Osteoblast (primary cell): ENCODE data around the gene IRX5. TPM values are rescaled to one million over a fixed set of nuclear protein-coding genes. Genes with fewer than 3 reads are reported as not detected.
A peak's percentile ranks its signal among the peaks of the same experiment; 100 is the strongest.

Source experiments
- DNase-seq: peaks from one replicate; pipeline ENCODE4 v3.0.0; 2011; ENCODE audit warnings: low spot score, mixed read lengths; ENCODE audit not compliant: insufficient read length; ENCODE audit errors: missing footprints
- H2AFZ ChIP-seq: 2 replicates; pipeline ENCODE4 v1.6.0; 2011; ENCODE audit warnings: mild to moderate bottlenecking, low read length
- H3K27ac ChIP-seq: 2 replicates; pipeline ENCODE4 v1.5.1; 2011; ENCODE audit warnings: mild to moderate bottlenecking, low read depth, low read length, moderate library complexity
- H3K27me3 ChIP-seq: 2 replicates; pipeline ENCODE4 v1.6.0; 2012; ENCODE audit warnings: mild to moderate bottlenecking, control low read depth, inconsistent platforms, low read length, moderate library complexity; ENCODE audit not compliant: insufficient read depth
- H3K36me3 ChIP-seq: 2 replicates; pipeline ENCODE4 v1.5.1; 2011; ENCODE audit warnings: mild to moderate bottlenecking, low read length, control low read depth, moderate library complexity; ENCODE audit not compliant: insufficient read depth
- H3K4me1 ChIP-seq: 2 replicates; pipeline ENCODE4 v1.5.1; 2011; ENCODE audit warnings: mild to moderate bottlenecking, low read length, control low read depth, moderate library complexity; ENCODE audit not compliant: insufficient read depth
- H3K4me2 ChIP-seq: 2 replicates; pipeline ENCODE4 v1.6.0; 2011; ENCODE audit warnings: mild to moderate bottlenecking, low read length; ENCODE audit not compliant: insufficient read depth
- H3K4me3 ChIP-seq: fragments of 200-600 bp; sonication (generic); 3 replicates; pipeline ENCODE4 v1.5.1; 2012; ENCODE audit warnings: mild to moderate bottlenecking, low read length, inconsistent platforms; ENCODE audit not compliant: insufficient read depth
- H3K79me2 ChIP-seq: 2 replicates; pipeline ENCODE4 v1.6.0; 2012; ENCODE audit warnings: mild to moderate bottlenecking, low read length, control low read depth, inconsistent platforms; ENCODE audit not compliant: insufficient read depth
- H3K9me3 ChIP-seq: 2 replicates; pipeline ENCODE4 v1.5.1; 2011; ENCODE audit warnings: low read depth, low read length, control low read depth
- H4K20me1 ChIP-seq: 2 replicates; pipeline ENCODE4 v1.6.0; 2012; ENCODE audit warnings: mild to moderate bottlenecking, low read length, control low read depth; ENCODE audit not compliant: insufficient read depth
- total RNA-seq: library from RNA; depleted of rRNA; stranded (reverse); fragments of >200 nt; gene quantifications from 2 replicates; pipeline ENCODE4 v1.2.3, GENCODE V29; 2012
- TF ChIP-seq, protein P1 (sequence below): IDR thresholded peaks from 2 replicates; pipeline ENCODE4 v1.5.1; 2011; ENCODE audit warnings: mild to moderate bottlenecking, low read depth, low read length, moderate library complexity; ENCODE audit errors: extremely low read depth

The IRX5 gene
- total RNA-seq, 1 donor: 19.5 TPM

DNA sequence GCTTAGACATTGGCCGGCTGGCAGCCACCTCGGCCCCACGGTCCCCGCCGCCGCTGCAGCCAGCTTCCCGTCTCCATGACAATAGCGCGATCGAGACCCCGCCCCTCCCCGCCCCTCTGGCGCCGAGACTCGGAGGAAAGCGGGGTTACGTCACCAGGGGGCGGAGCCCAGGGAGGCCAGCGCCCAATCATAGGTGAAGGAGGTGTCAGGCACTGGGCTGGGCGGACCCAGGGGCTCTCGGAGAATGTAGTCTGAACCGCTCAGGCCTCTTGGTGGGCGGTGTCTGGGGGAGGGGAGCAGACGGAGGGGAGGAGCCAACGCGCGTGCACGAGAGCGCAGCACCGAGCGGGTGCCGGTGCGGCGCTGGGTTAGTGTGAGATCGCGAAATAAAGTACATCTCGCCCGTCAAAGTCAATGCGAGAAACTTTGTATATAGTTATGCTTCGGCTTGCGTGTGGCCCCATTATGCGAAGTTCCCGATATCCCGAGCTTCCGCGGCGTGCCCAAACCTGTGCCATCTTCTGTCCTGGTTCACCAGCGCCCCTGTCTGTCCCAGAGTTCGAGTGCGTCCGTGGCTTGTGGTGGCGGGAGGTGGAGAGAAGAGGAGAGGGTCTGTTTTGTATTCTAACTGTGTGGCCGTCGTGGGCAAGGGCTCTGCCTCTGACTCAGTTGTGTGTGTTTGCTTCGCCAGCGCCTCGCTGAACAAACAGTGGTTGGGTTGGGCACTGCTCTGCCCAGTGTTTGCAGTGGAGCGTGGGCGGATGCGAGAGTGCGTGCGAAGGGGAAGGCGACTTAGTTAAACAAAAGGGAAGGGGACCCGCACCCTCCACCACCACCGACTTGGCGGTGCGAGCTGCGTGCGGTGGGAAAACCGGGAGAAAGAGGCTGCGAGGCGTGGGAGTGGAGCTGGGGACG, 1.3 kb upstream of the IRX5 start:
- peak overlapping the region; percentile 83 for H3K27ac ChIP-seq

DNA sequence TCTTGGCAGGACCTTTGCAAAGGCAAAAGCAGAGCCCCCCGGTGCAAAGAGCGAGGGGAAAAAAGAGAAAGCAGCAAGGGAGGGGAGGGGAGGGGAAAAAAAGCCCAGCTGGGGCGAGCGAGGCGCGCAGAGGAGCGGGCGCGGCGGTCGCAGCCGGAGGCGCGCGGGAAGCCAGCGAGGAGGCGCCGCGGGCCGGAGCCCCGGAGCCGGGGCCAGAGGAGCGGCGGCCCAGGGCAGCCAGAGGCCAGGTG, 129 bp downstream of the IRX5 start:
- H3K79me2 ChIP-seq: peaks cover 82% of the 10 kb centered on the region
- no peaks in the 10 kb centered on the region for H3K27me3 ChIP-seq
- H3K4me1 ChIP-seq: peaks cover 24% of the 10 kb centered on the region
- DNase-seq: no peak
- TF ChIP-seq, protein P1, sequence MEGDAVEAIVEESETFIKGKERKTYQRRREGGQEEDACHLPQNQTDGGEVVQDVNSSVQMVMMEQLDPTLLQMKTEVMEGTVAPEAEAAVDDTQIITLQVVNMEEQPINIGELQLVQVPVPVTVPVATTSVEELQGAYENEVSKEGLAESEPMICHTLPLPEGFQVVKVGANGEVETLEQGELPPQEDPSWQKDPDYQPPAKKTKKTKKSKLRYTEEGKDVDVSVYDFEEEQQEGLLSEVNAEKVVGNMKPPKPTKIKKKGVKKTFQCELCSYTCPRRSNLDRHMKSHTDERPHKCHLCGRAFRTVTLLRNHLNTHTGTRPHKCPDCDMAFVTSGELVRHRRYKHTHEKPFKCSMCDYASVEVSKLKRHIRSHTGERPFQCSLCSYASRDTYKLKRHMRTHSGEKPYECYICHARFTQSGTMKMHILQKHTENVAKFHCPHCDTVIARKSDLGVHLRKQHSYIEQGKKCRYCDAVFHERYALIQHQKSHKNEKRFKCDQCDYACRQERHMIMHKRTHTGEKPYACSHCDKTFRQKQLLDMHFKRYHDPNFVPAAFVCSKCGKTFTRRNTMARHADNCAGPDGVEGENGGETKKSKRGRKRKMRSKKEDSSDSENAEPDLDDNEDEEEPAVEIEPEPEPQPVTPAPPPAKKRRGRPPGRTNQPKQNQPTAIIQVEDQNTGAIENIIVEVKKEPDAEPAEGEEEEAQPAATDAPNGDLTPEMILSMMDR: no peak
- peaks cover 35% of the 10 kb centered on the region for H4K20me1 ChIP-seq
- H3K36me3 ChIP-seq: peaks cover 15% of the 10 kb centered on the region
- peak overlapping the region; percentile 77 for H3K27ac ChIP-seq
- no peaks in the 10 kb centered on the region for H3K9me3 ChIP-seq
- H3K4me2 ChIP-seq: peak overlapping the region; percentile 85
- peak overlapping the region; percentile 93 for H3K4me3 ChIP-seq
- H2AFZ ChIP-seq: peak overlapping the region; percentile 72

More for the DNA sequence above, 1.3 kb upstream of the IRX5 start:
- H3K36me3 ChIP-seq: peaks cover 8% of the 10 kb centered on the region
- H4K20me1 ChIP-seq: peaks cover 29% of the 10 kb centered on the region
- H3K9me3 ChIP-seq: no peaks in the 10 kb centered on the region
- peak overlapping the region; percentile 90 for H3K4me2 ChIP-seq
- peak overlapping the region; percentile 93 for H3K4me3 ChIP-seq
- peak overlapping the region; percentile 78 for H2AFZ ChIP-seq
- TF ChIP-seq, protein P1: peak; percentile 8
- no peaks in the 10 kb centered on the region for H3K27me3 ChIP-seq
- H3K79me2 ChIP-seq: peaks cover 80% of the 10 kb centered on the region
- H3K4me1 ChIP-seq: peaks cover 22% of the 10 kb centered on the region
- peak; percentile 99 for DNase-seq

DNA sequence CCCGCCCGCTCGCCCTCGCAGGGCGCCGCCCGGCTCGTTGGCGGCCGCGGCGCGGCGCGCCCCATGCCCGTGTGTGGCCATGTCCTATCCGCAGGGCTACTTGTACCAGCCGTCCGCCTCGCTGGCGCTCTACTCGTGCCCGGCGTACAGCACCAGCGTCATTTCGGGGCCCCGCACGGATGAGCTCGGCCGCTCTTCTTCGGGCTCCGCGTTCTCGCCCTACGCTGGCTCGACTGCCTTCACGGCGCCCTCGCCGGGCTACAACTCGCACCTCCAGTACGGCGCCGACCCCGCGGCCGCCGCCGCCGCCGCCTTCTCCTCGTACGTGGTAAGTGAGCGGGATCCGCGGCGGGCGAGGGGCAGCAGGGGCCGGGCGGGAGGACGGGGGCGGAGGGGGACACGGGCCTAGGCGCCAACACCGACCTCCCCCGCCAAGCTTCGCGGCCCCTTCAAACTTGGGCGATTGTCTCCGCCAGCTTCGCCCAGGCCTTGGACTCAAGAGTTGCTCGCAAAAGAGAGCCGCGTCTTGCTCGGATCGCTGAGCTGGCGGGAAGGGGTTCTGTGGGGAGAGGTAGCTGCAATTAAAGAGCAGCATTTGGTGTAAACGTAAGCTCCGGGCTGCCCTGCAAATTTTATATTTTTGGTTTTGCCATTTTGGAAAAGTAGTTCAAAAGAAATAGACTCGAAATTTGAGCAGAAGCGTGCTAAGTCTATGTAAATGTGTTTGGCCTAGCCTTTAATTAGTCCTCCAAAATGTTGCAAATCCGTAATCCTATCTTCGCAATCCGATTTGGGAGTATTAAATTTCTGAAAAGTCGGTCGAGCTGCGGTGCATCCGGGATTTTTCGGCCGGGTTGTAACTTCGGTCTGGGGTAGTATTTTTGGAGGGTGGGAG, 702 bp downstream of the IRX5 start:
- TF ChIP-seq, protein P1: no peak
- H3K9me3 ChIP-seq: no peaks in the 10 kb centered on the region
- H3K4me3 ChIP-seq: peak overlapping the region; percentile 93
- H3K79me2 ChIP-seq: peaks cover 82% of the 10 kb centered on the region
- peak overlapping the region; percentile 77 for H3K27ac ChIP-seq
- peaks cover 15% of the 10 kb centered on the region for H3K36me3 ChIP-seq
- no peaks in the 10 kb centered on the region for H3K27me3 ChIP-seq
- no peak overlapping the region for H2AFZ ChIP-seq
- peak; percentile 89 for DNase-seq
- peak overlapping the region; percentile 85 for H3K4me2 ChIP-seq
- H4K20me1 ChIP-seq: peaks cover 30% of the 10 kb centered on the region
- H3K4me1 ChIP-seq: peaks cover 22% of the 10 kb centered on the region
